ENCODE data around the gene HIVEP3.
A peak's percentile ranks its signal among the peaks of the same experiment; 100 is the strongest.

HIVEP3 gene

DNA sequence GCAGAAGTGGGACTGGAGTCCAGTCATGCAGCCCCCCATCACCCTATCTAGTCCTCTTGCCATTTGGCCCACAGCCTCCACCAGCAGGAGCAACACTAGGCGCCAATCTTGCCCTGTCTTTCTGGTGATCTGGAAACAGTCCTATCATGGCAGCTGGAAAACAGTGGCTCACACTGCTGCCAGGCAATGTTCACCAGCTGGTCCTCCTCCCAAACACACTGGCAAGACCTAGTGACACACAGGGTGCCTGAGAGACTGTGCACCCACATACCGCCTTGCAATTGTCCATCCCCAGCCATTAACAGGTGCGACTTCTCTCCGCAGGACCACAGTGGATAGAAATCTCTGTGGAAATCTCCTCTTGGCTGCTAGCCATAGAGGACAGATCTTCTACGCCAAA lies 105.5 kb downstream of the HIVEP3 start:
- DNase-seq (ENCODE audit: low spot score), result no peak

DNA sequence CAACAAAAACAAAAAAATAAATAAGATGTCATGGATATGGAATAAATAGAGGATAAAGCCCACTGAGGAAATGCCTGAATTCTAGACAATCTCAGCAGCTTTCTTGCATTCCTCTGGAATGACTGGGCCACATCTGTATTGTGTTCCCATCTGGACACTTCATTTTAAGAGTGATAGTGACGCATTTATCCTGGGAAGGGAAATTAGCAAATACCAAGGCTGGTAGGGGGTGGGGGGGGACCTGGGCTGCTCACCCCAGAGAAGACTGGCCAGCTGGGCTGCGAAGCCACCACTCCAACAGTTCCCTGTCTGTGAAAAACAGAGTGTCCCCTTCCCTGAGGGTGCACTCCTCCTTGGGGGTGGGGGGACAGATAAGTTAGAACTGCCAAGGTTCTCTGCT lies 106.3 kb downstream of the HIVEP3 start:
- DNase-seq (ENCODE audit: low spot score), result no peak

DNA sequence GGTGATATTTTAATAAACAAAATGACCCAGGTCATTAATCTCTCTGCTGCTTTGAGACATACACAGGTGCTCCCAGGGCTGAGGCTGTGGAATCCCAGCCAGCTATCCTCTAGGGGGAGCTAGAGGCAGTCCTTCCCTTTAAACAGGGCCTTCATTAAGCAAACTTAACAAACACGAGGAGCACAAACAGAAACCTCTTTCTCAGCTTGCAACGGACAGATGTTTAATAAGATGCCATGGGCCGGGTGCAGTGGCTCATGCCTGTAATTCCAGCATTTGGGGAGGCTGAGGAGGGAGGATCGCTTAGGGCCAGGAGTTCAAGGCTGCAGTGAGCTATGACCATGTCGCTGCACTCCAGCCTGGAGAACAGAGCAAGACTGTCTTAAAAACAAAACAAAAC lies 106.7 kb downstream of the HIVEP3 start:
- peak; percentile 24 for DNase-seq (ENCODE audit: low spot score)

DNA sequence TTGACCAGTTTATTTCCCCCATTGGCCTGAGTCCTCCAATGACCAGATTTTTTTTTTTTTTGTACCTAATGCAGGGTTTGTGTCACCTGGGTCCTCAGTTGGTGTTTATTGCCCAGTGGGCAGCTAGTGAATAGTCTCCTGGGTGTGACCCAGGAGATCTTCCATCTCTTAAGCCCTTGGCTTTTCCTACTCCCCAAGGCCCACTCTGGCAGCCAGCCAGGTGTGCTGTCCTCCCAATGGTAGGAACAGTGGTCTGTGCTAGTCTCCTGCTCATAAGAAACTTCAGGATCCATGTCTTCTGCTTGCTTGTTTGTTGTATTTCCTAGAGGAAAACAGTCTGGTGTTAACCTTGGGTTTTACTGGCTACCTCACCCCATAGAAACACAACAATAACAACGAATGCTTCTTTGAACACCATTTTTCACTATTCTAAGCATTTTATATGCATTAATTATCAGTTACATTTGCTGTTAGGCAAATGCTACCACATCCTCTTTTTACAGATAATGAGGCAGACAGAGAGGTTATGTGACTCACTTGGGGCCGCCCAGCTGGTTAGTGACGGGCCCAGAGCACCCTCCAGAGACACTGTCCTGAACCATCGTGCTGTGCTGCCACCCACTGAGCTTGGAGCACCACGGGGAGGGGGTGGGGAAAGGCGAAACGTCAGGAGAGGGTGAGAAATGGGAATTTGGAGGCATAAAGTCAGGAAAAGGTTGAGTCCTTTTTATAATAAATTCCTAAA lies 107.5 kb downstream of the HIVEP3 start:
- no peak for DNase-seq (ENCODE audit: low spot score)

DNA sequence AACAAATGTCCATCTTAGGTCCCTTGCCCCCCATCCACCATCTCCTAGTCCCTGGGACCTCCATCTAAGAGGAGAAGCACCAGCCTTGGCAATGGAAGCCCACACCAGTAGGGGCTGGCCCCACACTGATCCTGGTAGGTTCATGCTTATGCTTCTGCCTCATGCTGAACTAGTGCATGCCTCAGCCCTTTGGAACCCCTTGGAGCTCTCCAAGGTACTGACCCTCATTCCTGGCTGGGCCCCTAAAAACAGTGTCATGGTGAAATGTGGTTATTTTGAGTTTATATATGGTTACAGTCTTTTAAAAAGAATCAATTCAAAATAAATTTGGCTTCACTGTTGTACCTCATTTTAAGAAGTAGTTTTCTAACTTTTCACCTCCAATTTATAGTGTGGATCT lies 108.3 kb downstream of the HIVEP3 start:
- no peak for DNase-seq (ENCODE audit: low spot score)

DNA sequence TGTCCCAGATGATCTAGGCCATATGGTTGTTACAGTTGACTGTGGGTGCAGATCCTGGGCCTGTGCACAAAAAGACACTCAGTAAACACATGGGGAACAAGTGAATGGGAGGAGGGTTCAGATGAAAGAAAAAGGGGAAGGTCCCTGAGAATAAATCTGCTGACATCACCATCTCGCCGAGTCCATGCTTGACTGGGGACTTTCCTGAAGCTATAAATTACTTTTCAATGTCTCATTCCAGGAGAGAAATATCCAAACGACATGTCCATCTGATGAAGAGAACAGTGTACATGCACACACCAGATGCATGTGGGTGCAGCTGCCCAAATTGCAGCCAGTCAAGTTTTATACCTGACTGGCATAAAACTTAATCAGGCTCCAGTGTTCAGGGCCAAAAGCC lies 109.0 kb downstream of the HIVEP3 start:
- no peak for DNase-seq (ENCODE audit: low spot score)

DNA sequence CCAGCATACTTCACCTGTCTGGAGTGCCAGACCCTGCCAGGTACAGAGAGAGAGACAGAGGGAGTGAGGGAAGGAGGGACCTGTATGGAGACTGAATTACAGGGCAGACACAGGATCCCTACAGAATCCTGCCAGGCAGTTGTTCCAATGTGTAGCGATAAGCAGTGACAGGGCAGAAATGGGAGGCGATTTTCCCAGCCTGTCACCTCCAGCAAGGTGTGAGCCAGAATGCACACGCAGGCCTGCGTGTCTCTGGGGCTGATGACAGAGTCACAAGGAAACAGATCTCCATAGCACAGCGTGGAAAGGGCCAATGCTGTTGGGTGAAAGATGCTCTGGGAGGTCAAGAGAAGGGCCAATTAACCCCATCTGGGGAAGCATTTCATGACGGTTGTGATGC lies 111.3 kb downstream of the HIVEP3 start:
- no peak for DNase-seq (ENCODE audit: low spot score)

DNA sequence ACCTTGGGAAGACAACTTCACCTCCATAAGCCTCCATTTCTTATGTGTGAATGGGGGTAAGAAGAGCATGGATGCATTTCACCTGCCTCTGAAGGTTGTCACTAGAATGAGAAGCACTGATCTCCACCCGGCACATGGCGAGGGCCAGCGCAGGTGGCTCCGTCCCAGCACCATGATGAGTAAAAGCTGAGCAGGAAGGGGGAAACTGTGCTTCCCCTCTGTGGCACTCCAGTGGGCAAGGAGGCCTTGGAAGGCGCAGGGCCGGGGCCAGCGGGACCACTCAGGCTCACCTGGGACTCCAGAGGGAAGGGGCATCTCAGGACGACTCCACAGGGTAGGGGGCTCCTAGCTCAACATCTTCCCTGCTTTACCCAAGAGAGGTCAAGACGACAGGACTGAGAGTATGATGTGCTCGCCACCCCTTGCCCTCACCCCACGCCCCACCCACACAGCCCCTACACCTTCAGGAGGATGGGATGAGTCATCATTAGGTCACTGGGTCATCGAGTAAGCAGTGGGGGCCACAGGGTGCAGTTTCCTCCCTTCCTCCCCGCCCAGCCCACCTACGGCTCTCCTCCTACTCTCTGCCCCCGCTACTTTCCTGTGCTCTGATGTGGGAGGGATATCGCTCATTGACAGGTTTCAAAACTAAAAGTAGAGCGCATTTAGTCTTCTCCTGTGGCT lies 112.1 kb downstream of the HIVEP3 start:
- DNase-seq (ENCODE audit: low spot score), result no peak

DNA sequence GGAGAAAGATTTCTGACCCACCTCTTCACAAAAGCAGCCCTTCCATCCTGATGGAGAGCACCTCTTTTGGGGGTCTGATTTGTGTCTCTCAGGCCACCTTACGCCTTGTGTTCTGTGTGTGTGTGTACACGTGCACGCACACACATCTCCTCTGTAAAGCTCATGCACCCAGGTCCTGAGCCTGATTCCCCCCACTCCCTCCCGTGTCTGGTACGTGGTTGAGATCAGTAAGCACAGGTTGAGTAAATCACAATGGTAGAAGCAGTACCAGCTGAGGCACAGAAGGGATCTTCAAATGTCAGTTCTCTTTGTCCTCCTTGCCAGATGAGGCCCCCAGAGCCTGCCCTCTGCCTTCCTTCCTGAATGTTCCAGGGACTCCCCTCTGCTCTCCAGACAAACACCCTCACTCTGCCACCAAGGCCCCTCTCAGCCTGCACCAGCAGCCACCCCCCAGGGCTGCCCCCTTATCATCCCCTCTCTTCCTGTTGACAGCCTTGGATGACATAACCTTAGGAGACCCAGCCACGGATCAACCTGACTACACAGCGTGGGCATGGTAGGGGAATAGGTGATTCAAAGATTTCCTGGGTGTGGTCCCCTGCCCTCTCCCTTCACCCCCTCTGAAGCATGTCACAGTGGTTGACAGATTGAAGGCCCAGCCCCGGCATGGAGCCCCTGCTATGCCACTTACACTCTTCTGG lies 112.8 kb downstream of the HIVEP3 start:
- DNase-seq (ENCODE audit: low spot score), result no peak

DNA sequence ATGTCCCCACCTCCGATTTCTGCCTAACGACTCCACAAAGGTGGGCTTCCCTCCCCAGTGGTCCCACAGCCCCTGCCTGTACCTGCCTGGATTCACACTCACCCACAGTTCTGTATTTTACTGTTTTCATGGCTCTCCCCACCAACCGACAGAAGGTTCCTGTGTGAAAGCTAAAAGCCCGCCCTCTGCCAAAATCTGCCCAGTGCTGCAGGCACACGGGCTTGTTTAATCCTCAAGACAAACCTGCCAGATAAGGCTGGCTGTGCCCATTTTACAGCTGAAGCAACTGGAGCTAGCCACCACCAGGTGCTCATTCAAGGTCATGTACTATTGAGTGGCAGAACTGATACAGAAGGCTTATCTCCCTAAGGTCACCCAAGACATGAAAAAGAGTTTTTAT lies 114.5 kb downstream of the HIVEP3 start:
- no peak for DNase-seq (ENCODE audit: low spot score)

DNA sequence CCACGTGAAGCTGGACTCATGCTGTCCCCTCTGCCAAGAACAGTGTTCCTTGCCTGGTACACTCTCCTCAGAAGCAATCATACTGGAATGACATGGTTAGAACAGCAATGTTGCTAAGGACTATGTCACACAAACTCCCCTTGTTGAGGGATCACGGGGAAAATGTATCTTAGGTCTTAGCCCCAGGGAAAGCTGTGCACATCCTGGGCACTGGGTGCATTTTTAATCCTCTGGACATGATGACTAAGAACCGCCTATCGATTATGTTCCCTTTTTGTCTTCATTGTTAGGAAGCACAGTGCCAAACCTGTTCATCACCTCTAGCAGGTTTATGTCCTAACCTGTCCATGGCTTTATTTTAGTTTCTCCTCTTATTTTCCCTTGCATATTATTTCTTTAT lies 115.1 kb downstream of the HIVEP3 start:
- DNase-seq (ENCODE audit: low spot score), result no peak

DNA sequence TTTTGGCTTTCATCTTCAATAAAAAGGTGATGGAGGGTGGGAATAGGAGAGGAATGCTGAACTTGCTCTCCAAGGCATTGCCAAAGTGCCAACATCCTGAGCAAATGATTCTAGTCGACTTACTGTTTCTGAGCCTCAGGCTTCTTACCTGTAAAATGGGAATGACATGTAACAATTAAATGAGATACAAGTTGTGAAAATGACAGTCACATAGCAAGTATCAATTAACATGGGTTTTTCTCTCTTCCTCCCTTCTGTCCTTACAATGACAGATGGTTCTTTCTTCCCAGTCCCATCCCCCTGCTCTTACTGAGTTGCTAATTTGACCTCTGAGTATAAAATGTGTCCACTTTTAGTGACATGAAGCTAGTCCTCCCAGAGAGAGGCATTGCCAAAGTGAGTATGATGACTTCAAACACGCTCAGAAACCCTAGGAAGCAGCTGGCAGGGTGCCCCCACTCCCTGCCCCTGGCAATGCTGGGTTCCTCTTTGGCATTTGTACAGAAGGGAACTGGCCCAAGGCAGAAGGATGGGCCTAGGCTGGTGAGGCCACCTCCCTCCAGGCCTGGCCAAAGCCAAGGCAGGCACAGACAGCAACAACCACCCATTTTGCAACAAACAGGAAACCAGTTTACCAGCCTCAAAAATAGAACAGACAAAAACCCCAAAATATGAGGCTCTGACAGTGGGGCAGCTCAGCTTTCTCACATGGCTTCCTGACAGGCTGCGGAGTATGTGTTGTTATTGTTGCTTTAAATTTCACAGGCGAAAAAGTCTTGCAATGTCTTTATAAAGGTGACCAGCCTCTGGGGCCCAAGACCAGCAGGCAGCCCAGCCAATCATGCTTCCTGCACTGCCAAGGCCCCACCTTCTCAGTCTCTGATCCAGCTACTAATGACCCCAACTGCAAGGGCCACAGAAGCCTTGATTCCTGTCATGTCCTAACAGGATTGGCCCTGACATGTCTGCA lies 115.9 kb downstream of the HIVEP3 start:
- peak; percentile 78 for DNase-seq (ENCODE audit: low spot score)

DNA sequence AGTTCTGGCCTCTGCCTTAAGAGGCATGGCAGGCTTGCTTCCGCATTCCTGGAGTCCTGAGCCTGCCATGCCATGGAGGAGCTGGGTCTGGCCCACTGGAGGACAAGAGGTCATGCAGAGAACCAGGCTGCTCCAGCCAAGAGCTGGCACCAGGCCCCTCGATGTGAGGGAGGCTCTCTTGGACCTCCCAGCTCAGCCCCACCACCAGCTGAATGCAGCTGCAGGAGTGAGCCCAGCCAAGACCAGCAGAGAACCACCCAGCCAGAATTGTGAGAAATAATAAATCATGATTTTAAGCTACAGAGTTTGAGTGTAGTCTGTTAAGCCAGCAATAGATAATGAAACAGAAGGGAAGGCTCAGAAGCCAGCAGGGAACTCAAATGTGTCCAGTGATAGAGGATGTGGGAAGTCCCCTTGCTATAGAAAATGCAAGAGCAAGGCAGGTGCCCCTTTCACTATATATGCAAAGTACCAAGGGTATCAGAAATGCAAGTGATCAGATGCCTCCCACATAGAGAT lies 118.4 kb downstream of the HIVEP3 start:
- peak; percentile 37 for DNase-seq (ENCODE audit: low spot score)

DNA sequence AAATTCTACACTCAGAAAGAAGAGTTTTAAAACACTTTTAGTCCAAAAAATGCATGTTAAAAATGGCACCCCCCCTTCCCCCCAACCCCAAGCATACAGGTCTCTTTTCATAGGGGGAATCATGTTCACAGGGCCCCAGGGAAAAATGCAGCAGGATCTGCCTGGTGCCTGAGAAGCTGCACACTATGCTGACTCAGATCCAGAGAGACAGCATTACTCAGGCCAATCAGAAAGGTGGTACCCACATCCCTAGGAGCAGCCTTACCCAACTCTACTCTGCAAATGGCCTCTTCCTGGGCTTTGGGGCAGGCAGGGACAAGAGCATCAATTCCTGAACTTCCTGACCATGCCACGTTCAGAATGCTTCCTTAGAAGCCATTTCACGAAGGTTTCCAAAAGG lies 119.0 kb downstream of the HIVEP3 start:
- DNase-seq (ENCODE audit: low spot score), result no peak

DNA sequence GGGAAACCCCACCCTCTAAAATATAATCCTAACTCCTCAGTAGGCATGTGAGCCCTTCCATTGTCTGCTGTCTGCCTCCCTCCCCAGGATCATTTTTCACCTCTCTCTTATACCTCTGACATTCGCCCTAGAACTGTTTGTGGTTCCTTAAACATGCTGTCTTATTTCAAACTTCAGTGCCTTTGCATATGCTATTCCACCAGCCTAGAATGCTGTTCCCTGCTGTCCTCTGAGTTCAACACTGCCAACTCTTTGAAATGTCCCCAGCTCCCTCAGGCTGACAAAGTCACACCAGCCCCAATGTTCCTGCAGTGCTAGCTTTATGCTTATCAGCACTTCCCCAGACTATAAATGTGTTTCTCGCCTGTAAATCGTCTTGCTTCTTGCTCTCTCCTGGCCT lies 119.5 kb downstream of the HIVEP3 start:
- no peak for DNase-seq (ENCODE audit: low spot score)

DNA sequence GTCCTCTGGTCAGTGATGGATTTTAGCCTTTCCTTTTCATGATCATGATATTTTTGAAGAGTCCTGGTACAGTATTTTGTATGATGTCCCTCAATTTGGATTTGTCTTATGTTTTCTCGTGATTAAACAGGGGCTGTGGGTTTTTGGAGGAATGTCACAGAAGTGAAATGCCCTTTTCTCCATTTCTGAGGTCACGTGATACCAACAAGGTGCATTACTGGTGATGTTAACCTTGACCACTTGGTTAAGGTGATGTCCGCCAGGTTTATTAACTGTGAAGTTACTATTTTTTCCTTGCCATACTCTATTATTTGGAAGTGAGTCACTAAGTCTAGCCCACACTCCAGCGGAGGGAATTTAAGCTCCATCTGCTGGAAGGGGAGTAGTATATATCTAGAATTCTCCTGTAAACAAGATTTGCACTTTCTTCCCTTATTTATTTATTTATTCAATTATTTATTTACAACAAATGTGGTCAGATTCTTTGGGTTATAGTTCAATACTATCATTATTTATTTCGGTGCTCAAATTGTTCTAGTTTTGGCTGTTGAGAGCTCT lies 123.4 kb downstream of the HIVEP3 start:
- DNase-seq (ENCODE audit: low spot score), result no peak

DNA sequence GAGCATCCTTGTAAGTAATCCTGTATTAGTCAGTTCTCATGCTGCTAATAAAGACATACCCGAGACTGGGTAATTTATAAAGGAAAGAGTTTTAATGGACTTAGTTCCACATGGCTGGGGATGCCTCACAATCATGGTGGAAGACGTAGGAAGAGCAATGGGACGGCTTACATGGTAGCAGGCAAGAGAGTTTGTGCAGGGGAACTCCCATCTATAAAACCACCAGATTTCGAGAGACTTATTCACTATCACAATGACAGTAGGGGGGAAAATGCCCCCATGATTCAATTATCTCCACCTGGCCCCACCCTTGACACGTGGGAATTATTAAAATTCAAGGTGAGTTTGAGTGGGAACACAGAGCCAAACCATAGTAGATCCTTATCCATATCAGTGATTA lies 124.7 kb downstream of the HIVEP3 start:
- no peak for DNase-seq (ENCODE audit: low spot score)

DNA sequence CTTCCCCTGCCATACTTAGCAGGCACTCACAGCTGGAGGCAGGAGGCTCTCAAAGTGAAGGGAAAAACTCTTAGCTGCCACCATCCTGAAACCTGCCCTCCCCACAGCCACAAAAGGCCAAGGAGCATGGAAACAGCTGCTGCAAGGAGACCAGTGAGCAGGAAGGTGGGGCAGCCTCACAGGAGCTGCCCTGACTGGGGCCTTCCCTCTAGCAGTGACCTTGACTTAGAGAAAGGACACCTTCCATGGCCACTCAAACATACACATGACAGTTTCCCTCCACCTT lies 126.3 kb downstream of the HIVEP3 start:
- no peak for DNase-seq (ENCODE audit: low spot score)

DNA sequence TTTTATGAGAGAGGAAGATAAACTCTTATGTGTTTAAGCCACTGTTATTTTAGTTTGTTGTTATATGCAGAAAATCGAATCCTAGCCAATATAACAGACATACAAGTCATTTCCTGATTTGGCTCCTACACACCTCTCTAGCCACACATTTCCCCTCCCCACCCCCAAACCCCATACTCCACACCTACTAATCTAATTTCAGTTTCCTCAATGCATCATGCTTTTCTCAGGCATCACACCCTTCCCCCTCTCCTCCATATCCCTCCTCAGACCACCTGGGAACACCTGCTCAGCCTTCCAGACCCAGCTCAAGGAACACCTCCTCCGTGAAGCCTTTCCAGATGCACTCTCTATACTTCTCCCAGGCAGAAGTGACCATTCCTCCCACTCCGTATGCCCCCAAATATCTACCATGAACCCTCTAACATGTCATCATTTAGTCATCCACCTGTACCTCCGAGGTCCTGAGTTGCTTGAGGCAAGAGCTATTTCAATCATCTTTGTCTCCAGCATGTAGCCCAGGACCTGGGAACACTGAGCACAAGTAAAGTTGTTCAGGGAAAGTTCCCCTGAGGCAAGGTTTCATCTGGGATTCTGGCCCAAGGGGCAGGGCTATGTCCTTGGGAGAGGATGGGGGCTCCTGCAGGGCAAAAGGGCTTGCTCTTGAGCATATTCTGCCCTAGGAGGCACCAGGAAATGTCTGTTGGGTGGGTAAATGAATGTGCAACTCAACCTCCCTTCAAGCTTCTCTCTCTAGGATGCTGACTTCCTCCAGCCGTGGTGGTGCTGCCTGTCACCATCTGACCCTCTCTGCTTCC lies 126.8 kb downstream of the HIVEP3 start:
- DNase-seq (ENCODE audit: low spot score), result no peak

DNA sequence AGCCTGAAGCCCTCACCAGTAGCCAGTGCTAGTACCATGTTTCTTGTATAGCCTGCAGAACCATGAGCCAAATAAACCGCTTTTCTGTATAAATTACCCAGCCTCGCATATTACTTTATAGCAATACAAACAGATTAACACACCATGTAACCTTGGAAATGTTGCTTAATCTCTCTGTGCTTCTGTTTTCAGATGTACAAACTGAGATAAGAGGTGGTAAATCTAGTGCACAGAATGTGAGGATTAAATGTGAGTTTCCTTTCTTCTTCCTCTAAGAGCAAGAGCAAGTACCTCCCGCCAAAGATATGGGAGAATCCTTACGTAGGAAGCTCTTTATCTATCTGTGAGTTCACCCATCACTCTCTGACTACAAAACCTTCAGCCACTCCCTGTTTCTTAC lies 128.4 kb downstream of the HIVEP3 start:
- no peak for DNase-seq (ENCODE audit: low spot score)

All from globus pallidus (tissue), 1 donor.